ENCODE results near the gene CMSS1.

DNA sequence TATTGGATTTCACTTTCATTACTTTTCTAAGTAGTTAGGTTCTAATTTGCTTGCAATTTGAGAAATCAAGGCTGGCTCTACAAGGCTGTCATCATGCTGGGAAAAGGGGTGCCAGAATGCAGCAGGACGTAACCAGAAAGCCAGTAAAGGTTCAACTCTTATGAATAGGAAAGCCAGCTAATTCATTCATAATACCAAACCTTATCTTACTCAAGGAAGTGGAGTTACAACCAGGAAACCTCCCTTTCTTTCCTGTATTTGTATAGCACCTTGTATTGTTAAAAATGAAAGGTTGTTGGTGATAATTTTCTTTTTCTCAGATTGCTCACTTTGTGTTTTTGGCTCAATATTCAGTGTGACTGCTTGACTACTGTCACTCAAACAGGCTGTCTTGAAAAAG, 187.3 kb downstream of the CMSS1 start:
- TF ChIP-seq, protein P1, sequence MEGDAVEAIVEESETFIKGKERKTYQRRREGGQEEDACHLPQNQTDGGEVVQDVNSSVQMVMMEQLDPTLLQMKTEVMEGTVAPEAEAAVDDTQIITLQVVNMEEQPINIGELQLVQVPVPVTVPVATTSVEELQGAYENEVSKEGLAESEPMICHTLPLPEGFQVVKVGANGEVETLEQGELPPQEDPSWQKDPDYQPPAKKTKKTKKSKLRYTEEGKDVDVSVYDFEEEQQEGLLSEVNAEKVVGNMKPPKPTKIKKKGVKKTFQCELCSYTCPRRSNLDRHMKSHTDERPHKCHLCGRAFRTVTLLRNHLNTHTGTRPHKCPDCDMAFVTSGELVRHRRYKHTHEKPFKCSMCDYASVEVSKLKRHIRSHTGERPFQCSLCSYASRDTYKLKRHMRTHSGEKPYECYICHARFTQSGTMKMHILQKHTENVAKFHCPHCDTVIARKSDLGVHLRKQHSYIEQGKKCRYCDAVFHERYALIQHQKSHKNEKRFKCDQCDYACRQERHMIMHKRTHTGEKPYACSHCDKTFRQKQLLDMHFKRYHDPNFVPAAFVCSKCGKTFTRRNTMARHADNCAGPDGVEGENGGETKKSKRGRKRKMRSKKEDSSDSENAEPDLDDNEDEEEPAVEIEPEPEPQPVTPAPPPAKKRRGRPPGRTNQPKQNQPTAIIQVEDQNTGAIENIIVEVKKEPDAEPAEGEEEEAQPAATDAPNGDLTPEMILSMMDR (IDR thresholded peaks at IDR 0.05): no peak
- no peak for TF ChIP-seq NFYB (CRISPR knock-in tag; conservative IDR thresholded peaks at IDR 0.05; ENCODE audit: low read depth)
- TF ChIP-seq ZBTB21 (CRISPR knock-in tag; IDR thresholded peaks at IDR 0.05; ENCODE audit: borderline replicate concordance): no peak
- TF ChIP-seq, protein P2, sequence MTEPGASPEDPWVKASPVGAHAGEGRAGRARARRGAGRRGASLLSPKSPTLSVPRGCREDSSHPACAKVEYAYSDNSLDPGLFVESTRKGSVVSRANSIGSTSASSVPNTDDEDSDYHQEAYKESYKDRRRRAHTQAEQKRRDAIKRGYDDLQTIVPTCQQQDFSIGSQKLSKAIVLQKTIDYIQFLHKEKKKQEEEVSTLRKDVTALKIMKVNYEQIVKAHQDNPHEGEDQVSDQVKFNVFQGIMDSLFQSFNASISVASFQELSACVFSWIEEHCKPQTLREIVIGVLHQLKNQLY (CRISPR knock-in tag; IDR thresholded peaks at IDR 0.05): no peak
- no peak for TF ChIP-seq ZNF121 (CRISPR knock-in tag; IDR thresholded peaks at IDR 0.05)
- TF ChIP-seq, protein P3, sequence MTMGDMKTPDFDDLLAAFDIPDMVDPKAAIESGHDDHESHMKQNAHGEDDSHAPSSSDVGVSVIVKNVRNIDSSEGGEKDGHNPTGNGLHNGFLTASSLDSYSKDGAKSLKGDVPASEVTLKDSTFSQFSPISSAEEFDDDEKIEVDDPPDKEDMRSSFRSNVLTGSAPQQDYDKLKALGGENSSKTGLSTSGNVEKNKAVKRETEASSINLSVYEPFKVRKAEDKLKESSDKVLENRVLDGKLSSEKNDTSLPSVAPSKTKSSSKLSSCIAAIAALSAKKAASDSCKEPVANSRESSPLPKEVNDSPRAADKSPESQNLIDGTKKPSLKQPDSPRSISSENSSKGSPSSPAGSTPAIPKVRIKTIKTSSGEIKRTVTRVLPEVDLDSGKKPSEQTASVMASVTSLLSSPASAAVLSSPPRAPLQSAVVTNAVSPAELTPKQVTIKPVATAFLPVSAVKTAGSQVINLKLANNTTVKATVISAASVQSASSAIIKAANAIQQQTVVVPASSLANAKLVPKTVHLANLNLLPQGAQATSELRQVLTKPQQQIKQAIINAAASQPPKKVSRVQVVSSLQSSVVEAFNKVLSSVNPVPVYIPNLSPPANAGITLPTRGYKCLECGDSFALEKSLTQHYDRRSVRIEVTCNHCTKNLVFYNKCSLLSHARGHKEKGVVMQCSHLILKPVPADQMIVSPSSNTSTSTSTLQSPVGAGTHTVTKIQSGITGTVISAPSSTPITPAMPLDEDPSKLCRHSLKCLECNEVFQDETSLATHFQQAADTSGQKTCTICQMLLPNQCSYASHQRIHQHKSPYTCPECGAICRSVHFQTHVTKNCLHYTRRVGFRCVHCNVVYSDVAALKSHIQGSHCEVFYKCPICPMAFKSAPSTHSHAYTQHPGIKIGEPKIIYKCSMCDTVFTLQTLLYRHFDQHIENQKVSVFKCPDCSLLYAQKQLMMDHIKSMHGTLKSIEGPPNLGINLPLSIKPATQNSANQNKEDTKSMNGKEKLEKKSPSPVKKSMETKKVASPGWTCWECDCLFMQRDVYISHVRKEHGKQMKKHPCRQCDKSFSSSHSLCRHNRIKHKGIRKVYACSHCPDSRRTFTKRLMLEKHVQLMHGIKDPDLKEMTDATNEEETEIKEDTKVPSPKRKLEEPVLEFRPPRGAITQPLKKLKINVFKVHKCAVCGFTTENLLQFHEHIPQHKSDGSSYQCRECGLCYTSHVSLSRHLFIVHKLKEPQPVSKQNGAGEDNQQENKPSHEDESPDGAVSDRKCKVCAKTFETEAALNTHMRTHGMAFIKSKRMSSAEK (CRISPR knock-in tag; IDR thresholded peaks at IDR 0.05; ENCODE audit: borderline replicate concordance): no peak
- TF ChIP-seq SMAD3 (CRISPR knock-in tag; IDR thresholded peaks at IDR 0.05; ENCODE audit: borderline replicate concordance): no peak
- TF ChIP-seq, protein P4, sequence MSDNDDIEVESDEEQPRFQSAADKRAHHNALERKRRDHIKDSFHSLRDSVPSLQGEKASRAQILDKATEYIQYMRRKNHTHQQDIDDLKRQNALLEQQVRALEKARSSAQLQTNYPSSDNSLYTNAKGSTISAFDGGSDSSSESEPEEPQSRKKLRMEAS (CRISPR knock-in tag; IDR thresholded peaks at IDR 0.05): no peak
- no peak for TF ChIP-seq TCF7 (CRISPR knock-in tag; IDR thresholded peaks at IDR 0.05; ENCODE audit: low read depth)
- no peak for TF ChIP-seq CBFB (CRISPR knock-in tag; IDR thresholded peaks at IDR 0.05; ENCODE audit: low read depth)
- TF ChIP-seq TEAD4 (CRISPR knock-in tag; IDR thresholded peaks at IDR 0.05): no peak
- TF ChIP-seq, protein P5, sequence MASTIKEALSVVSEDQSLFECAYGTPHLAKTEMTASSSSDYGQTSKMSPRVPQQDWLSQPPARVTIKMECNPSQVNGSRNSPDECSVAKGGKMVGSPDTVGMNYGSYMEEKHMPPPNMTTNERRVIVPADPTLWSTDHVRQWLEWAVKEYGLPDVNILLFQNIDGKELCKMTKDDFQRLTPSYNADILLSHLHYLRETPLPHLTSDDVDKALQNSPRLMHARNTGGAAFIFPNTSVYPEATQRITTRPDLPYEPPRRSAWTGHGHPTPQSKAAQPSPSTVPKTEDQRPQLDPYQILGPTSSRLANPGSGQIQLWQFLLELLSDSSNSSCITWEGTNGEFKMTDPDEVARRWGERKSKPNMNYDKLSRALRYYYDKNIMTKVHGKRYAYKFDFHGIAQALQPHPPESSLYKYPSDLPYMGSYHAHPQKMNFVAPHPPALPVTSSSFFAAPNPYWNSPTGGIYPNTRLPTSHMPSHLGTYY (CRISPR knock-in tag; IDR thresholded peaks at IDR 0.05): no peak
- TF ChIP-seq NFE2L1 (CRISPR knock-in tag; IDR thresholded peaks at IDR 0.05): no peak
